ENCODE results near the gene PIAS1.
"Not testable (repeated sequence)": the region's sequence is repeated elsewhere in the genome, so short reads cannot be mapped to it uniquely, and the experiment has no call there.

The PIAS1 gene

DNA sequence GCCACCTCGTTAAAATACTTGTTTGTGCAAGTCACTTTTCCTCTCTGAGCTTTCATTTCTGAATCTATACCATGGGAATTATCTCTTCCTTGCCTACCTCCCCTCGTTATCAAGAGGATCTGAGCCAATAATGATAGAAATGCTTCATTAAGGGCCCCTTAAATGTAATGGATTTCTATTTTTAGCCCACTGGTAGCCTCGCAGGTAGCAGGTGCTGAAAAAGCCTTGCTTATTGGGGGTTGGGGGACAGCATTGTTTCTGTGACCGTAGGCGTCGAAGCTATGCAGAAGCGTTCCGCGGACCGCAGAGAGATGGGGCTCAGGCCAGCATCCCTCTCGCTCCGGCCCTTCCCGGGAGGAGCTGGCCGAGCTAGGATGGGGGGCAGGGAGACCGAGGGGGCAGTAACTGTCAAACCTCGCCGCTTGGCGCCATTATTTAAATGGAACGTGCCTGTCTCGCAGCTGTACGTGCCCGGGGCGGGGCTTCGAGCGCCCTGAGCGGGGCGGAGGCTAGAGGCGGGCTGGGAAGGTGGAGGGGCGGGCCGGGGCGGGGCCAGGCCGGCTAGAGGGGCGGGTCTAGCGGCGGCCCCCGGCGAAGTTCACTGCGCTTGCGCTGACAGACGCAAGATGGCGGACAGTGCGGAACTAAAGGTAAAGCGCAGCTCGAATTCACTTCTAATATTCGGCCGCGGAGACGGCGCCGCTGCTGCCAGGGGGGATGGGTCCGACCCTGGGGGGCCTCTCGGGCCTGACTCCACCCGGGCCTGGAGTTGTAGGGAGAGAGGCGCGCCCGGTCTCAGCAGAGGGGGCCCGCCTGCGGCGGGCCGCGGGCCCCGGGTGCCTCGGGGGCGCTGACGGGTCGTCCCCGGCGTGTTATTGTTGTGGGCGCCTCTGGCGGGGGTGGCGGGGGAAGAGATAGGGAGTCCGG, at the start of gene PIAS1:
Gene PIAS1 (plus strand): TSS at position 615 of the 927 bp plus-strand sequence. CDS start 12 bp downstream, at position 627.
- in situ Hi-C loops (cut with HindIII; ENCODE audit: low sequenced_read_pairs) = no loop called here

DNA sequence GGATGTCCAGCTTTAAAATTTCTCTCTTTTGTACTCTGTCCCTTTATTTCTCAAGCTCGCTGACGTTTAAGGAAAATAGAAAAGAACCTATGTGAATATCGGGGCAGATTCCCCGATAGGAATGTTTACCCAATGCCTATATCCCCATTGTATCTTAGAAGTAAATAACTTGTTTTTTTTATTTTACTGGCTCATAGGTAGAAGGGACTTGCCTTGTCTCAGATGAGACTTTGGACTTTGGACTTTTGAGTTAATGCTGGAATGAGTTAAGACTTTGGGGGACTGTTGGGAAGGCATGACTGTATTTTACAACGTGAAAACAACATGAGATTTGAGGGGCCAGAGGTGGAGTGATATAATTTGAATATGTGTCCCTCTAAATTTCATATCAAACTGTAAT, 46.5 kb upstream of the PIAS1 start:
- in situ Hi-C loops (cut with HindIII; ENCODE audit: low sequenced_read_pairs) = not testable (repeated sequence)

DNA sequence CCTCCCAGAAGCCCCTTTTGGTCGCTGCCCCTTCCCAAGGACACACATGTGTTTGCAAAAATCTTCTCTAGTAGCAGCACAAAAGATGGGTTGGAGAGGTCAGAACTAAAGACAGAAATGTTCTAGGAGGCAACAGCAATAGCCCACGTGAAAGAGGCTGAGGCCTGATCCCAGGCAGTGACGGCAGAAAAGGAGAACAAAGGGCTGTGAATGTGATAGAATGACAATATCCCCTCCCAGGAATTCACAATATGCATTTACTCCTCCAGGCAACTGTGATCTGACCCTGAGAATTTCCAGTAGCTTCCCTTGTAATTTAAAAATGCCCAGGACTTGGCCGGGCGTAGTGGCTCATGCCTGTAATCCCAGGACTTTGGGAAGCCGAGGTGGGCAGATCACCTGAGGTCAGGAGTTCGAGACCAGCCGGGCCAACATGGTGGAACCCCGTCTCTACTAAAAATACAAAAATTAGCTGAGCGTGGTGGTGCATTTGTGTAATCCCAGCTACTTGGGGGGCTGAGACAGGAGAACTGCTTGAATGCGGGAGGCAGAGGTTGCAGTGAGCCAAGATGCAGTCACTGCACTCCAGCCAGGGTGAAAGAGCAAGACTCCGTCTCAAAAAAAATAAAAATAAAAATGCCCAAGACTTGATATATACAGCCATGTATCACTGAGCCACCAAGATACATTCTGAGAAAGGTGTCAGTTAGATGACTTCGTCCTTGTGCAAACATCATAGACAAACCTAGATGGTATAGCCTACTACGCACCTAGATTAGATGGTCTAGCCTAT, 43.6 kb upstream of the PIAS1 start:
- in situ Hi-C loops (cut with HindIII; ENCODE audit: low sequenced_read_pairs) = no loop called here

DNA sequence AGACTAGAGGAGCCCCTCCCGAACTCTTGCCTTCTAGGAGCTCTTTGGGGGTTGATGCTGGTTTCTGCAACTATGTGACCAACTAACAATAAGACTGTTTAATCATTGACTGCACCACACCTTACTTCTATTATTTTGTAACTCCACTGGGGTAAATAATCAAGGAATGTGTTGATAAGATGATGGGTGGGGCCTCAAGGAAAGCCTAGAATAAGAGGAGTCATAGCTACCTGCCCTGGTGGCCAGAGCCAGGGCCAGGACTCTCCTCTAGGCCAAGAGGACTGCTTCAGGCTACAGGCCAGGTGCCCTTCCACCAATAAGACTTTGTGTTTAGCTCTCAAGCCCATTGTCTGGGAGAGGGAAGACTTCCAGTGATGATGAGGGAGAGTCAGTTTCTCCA, 41.2 kb upstream of the PIAS1 start:
- in situ Hi-C loops (cut with HindIII; ENCODE audit: low sequenced_read_pairs) = no loop called here

DNA sequence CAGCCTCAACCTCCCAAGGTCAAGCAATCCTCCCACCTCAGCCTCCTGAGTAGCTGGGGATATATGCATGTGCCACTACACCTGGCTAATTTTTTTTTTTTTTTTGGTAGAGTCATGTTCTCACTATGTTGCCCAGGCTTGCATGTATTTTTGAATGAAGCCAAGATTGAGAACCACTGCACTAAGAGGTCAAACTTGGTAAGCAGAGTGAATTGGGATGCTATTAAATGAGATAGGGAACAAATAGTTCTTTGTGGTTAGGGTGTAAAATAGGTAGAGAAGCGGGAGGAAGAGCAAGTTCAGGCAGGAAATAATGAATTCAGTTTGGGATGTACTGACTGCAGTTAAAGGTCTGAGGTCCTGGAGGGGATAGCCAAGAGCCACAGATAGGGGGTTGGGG, 39.9 kb upstream of the PIAS1 start:
- in situ Hi-C loops (cut with HindIII; ENCODE audit: low sequenced_read_pairs) = no loop called here

DNA sequence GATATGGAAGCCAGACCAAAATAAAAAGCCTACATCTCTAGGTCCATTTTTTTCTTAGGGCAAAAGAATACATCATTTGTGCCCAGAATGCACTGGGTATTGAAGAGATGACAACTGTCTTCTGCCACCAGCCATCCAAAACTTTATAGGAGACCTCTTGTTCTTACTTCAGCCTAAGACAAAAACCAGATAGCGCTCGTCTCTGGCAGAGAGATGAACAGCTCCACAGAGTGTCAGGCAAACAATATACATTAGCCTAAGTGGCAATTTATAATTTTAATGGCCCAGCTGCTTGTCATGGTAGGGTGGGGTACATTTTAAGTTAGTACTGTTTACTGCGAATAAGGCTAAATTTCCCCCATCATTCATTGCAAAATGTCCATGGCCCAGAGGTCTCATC, 38.9 kb upstream of the PIAS1 start:
- in situ Hi-C loops (cut with HindIII; ENCODE audit: low sequenced_read_pairs) = no loop called here

DNA sequence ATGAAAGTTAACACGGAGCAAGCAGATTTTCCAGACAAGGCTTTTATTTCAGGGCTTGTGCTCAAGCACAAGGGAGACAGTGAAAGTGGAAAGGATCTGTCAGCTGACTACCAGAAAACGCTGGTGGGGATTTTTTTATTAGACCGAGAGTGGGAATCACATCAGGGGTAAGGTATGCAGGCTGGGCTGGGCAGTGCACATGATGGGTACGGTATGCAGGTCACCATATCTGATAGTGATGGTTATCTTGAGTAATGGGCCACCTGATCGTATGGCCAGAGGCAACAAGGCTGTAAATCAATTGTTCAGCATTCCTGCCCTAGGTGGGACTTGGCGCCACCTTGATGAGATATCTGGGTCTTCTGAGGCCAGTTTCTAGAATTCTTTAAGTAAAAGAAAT, 36.9 kb upstream of the PIAS1 start:
- in situ Hi-C loops (cut with HindIII; ENCODE audit: low sequenced_read_pairs) = no loop called here

DNA sequence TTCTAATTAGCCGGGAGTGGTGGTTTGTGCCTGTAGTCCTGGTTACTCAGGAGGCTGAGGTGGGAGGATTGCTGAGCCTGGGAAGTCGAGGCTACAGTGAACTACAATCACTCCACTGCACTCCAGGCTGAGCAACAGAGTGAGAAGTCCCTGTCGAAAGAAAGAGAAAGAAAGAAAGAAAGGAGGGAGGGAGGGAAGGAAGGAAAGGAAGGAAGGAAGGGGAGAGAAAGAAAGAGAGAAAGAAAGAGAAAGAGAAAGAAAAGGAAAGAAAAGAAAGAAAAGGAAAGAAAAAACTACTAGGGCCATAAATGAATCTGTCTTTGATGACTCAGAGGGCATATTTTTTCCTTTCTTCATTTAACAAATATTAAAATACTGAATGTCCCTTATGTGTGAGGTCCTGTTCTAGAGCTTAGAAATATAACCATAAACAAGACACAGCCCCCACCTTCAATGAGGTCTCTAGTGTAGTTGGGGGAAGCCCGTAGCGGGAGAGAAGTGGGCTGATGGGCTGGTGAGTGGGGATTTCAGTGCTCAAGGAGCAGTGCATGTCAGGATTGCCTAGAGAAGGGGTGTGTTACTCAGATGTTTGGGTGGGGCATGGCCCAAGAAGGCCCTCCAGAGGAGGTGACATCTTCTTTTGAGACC, 35.2 kb upstream of the PIAS1 start:
- in situ Hi-C loops (cut with HindIII; ENCODE audit: low sequenced_read_pairs) = no loop called here

DNA sequence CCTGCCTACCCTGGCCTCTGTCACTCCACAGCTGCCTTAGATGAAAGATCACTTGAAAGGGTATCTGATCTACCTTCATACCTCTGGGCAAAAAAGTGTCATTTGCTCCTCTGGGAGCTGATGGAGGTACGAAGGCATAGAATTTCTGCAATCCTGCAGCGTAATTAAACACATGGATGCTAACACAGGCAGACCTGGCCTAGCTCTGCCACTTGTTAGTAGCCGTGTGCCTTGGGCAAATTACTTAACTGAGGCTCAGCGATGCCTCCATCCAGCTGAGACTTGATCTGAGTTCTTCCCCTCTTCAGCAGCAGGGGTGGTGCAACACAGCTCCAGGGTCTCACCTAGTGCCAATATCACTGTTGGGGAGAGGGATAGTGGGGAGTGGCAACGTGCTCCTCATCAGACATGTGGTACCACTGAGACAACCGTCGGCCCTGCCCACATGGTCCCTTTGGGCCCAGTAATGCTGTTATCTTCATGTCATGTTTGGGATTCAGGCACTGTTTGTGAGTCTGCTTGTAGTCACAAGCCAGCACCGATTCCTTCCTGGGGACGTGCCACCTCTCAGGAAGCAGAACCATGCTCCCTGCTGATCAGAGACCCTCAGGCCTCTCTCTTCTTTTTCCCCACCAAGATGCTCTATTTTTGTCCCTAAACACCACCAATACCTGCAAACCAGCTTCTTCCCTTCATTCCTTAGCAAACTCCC, 34.1 kb upstream of the PIAS1 start:
- in situ Hi-C loops (cut with HindIII; ENCODE audit: low sequenced_read_pairs) = no loop called here

DNA sequence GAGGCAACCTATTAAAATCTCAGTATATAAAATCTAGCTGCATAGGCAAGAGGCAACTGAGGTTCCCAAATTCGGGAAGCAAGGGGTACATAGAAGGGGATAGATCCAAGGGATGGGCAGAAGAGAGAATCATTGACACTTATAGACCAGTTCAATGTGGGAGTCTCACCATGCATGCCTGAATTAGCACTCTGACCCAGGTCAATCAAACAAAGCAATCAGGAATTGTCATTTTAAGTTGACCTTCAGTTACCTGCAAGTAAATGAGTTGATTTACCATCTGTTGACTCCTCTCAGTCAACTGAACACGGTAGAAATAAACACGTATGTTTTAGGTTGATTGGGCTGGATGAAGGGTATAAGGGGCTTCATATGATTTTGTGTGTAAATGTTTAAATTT, 33.4 kb upstream of the PIAS1 start:
- in situ Hi-C loops (cut with HindIII; ENCODE audit: low sequenced_read_pairs) = no loop called here

DNA sequence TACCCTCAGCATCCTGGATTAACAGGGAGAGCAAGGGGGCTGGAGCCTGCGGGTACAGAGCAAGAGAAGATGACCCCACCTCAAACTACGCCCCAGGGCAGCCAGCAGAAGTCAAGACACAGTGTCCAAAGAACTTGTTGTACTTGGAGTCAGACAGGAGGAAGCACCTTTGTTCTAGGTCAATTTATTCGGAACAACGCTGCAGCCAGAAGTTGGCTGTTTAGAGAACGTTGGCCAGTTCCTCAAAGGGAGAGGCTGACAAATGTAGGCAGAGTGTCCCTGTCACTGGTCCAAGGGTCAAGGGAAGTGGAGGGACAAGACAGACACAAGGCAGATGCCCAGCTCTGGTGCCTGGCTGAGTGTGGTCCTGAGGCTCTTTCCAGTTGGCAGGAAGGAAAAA, 32.1 kb upstream of the PIAS1 start:
- in situ Hi-C loops (cut with HindIII; ENCODE audit: low sequenced_read_pairs) = no loop called here

DNA sequence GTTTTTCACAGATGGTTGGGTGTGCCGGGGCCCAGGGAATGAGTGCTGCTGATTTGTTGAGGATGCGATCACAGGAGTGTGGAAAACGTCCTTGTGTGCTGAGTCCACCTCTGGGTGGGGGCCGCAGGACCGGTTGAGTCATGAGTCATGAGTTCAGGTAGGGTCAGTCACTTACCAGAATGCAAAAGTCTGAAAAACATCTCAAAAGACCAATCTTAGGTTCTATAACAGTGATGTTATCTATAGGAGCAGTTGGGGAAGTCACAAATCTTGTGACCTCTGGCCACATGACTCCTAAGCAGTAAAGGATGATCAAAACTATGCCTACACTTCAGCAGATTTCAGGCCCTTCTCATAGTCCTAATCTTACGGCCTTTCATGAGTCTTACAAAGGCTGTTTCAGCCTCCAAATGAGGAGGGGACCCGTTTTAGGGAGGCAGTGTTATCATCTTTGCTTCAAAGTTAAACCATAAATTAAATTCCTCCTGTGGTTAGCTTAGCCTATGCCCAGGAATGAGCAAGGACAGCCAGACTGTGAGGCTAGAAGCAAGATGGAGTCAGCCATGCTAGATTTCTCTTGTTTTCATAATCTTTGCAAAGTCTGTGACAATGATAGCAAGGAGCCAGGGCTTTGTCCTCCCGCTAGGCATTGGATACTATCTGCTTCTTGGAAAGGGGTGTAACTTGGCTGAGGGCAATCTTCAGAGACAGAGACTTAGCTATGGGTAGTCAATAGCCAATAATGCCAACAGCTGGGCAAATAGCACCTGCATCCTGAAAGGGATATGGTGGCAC, 30.6 kb upstream of the PIAS1 start:
- in situ Hi-C loops (cut with HindIII; ENCODE audit: low sequenced_read_pairs) = no loop called here

DNA sequence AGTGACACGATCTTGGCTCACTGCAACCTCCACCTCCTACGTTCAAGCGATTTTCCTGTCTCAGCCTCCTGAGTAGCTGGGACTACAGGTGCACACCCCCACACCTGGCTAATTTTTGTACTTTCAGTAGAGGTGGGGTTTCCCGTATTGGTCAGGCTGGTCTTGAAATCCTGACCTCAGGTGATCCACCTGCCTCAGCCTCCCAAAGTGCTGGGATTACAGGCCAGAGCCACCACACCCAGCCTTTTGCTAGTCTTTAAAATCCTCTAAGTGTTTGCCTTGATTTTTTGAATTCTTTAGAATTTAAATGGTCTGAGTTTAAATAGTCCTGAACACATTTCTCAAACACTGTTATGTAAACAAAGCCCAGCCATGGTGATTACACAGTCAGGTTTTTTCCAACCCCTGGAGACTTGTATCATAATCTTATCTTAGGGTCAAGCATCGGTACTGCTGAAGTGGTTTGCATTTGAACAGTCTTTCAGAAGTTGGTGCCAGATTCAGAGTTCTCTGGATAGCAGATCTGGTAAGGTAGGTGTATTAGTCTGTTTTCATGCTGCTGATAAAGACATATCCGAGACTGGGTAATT, 28.2 kb upstream of the PIAS1 start:
- in situ Hi-C loops (cut with HindIII; ENCODE audit: low sequenced_read_pairs) = no loop called here

DNA sequence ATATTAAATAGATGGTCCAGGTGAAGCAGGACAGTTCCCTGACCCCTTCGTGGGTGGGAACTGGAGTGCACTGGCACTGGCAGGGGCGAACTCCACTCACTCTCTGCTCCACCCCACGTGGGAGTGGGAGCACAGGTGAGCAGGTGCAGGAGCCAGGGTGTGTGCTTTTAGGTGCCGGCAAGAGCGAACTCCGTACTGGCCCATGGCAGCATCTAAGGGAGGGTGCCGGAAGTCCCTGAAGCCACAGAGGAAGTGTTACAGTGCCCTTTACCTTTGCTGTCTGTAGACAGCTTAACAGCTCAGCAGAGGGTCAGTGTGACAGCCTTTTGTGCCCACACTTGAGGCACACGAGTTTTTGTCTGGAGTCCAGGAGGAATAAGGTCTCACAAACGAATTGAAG, 26.7 kb upstream of the PIAS1 start:
- in situ Hi-C loops (cut with HindIII; ENCODE audit: low sequenced_read_pairs) = no loop called here

DNA sequence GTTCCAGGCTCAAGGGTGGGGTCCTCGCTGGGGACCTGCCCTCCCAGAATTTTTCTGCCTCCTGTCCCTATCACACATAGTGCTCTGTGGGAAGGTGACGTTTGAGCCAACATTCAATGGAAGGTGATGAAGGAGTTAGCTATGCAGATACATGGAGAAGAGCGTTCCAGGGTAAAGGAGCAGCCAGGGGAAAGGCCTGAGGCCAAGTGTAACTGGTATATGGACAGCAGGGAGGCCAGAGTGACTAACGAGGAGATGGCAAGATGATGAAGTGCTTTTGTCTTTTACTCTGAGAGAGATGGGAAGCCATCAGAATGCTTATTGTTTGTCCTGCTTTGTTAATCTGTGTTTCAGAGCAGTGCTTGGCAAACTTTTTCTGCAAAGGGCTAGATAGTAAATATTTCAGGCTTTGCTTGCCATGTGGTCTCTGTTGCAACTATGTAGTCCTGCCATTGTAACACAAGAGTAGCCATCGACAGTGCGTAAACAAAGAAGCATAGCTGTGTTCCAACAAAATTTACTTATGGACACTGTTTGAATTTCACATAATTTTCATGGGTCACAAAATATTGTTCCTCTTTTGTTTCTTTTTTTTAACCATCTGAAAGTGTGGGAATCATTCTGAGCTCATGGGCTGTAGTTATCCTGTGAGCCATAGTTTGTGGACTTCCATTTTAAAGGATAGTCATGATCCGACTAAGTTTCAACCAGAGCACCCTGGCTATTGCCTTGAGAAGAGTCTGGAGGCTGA, 25.8 kb upstream of the PIAS1 start:
- in situ Hi-C loops (cut with HindIII; ENCODE audit: low sequenced_read_pairs) = no loop called here

DNA sequence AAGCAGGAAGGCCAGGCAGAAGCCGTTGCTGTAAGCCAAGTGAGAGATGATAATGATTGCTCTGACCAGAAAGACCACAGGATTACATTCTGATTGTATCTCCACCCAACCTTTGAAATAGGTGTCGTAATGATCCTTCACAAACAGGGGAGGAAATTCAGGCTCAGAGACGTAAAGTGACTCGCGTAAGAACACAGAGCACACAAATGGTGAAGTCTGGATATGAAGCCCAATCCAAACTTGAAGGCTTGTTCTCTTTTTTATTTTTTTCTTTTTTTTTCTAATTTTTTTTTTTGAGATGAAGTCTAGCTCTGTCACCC, 25.3 kb upstream of the PIAS1 start:
- in situ Hi-C loops (cut with HindIII; ENCODE audit: low sequenced_read_pairs) = no loop called here

DNA sequence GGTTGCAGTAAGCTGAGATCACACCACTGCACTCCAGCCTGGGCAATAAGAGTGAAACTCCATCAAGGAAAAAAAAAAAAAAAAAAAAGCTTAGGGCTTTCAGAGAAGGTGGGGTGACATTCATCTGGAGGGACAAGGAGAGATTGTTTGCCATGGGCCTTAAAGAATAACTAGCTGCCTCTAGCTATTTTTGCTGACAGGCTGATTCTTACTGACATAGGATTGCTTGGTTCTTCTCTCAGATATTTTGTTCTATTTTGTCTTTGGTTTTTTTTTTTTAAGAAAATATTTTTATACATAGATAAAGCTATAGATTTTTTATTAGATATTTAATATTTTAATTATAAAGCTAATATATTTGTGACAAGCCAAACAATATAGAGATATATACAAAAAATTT, 24.2 kb upstream of the PIAS1 start:
- in situ Hi-C loops (cut with HindIII; ENCODE audit: low sequenced_read_pairs) = no loop called here

DNA sequence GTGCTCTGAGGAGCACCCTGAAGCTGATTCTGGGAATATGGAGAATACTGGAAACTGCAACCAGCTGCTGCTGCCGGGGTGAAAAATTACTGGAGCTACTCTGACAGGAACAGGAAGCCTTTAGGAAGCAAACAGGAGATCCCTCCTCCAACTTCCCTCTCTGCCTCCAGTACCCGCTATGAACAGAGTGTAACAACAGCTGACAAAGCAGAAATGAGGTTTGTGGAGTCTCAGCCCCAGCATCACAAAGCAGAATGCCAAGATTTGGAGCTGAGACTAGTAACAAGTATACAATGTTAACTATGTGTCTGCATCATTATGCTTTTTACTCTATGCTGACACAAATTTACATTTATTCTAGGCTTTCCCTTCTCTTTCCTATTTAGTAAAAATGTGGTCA, 22.7 kb upstream of the PIAS1 start:
- in situ Hi-C loops (cut with HindIII; ENCODE audit: low sequenced_read_pairs) = no loop called here

DNA sequence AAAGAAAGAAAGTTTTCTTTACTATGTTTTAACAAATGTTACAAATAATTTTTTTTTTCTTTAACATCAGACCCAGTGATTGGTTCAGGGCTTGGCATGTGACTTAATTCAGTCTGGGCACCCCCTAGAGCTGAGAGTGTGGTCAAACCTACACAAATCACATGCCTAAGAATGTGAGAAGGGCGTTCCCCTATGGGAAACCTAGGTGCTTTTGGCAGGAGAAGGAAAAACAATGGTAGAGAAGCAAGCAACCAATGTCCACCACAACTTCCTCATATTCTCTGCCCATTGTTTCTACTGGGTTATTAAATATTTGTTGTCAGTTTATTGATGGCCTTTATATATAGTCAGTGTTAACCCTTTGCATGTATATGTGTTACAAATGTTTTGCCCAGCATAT, 21.4 kb upstream of the PIAS1 start:
- in situ Hi-C loops (cut with HindIII; ENCODE audit: low sequenced_read_pairs) = no loop called here

Data from endothelial cell of hepatic sinusoid (primary cell).